Loucy (cell line): Measurements from ENCODE around the gene SYNGR3.
A peak's percentile ranks its signal among the peaks of the same experiment; 100 is the strongest.

ENCODE experiments used
- H2AFZ ChIP-seq: fragments of 200-600 bp; sonication (generic); 2 replicates; pipeline ENCODE4 v1.6.0; 2016; ENCODE audit warnings: antibody characterized with exemption, mild to moderate bottlenecking, low read length, moderate library complexity
- H3F3A ChIP-seq: fragments of 200-600 bp; 2 replicates; pipeline ENCODE4 v1.6.0; 2016; ENCODE audit warnings: antibody characterized with exemption, low read depth, mild to moderate bottlenecking
- H3K27me3 ChIP-seq: fragments of 200-600 bp; sonication (generic); 2 replicates; pipeline ENCODE4 v1.6.1; 2014; ENCODE audit warnings: low read length, mild to moderate bottlenecking; ENCODE audit not compliant: insufficient read depth, poor library complexity, severe bottlenecking
- H3K36me3 ChIP-seq: fragments of 200-600 bp; sonication (generic); 2 replicates; pipeline ENCODE4 v1.6.1; 2016; ENCODE audit warnings: low read length; ENCODE audit not compliant: insufficient read depth
- H3K4me1 ChIP-seq: fragments of 200-600 bp; sonication (generic); 2 replicates; pipeline ENCODE4 v1.5.1; 2014; ENCODE audit warnings: low read length, mild to moderate bottlenecking; ENCODE audit not compliant: insufficient read depth, poor library complexity, severe bottlenecking
- H3K4me2 ChIP-seq: fragments of 200-600 bp; sonication (generic); 2 replicates; pipeline ENCODE4 v1.6.0; 2014; ENCODE audit warnings: antibody characterized with exemption, low read length, low read depth, mild to moderate bottlenecking; ENCODE audit not compliant: poor library complexity, severe bottlenecking
- H3K4me3 ChIP-seq: fragments of 200-600 bp; sonication (generic); 2 replicates; pipeline ENCODE4 v1.5.1; 2014; ENCODE audit warnings: low read length, mild to moderate bottlenecking, mixed read lengths; ENCODE audit not compliant: poor library complexity, severe bottlenecking
- H3K79me2 ChIP-seq: fragments of 200-600 bp; sonication (generic); 2 replicates; pipeline ENCODE4 v1.6.1; 2014; ENCODE audit warnings: low read length; ENCODE audit not compliant: insufficient read depth
- H3K9ac ChIP-seq: fragments of 200-600 bp; sonication (generic); 2 replicates; pipeline ENCODE4 v1.6.0; 2014; ENCODE audit warnings: mild to moderate bottlenecking, low read depth, low read length, moderate library complexity; ENCODE audit not compliant: poor library complexity, severe bottlenecking
- H3K9me2 ChIP-seq: fragments of 200-600 bp; sonication (generic); replicated peaks from 2 replicates; pipeline ENCODE4 v1.6.1; 2016; ENCODE audit warnings: low read depth, low read length, mixed read lengths
- H3K9me3 ChIP-seq: fragments of 200-600 bp; sonication (generic); 2 replicates; pipeline ENCODE4 v1.6.1; 2014; ENCODE audit warnings: mild to moderate bottlenecking, antibody characterized with exemption, low read length, low read depth; ENCODE audit not compliant: insufficient read depth
- H4K20me1 ChIP-seq: fragments of 200-600 bp; sonication (generic); 2 replicates; pipeline ENCODE4 v1.6.0; 2014; ENCODE audit warnings: antibody characterized with exemption, low read length, mild to moderate bottlenecking; ENCODE audit not compliant: insufficient read depth, poor library complexity, severe bottlenecking
- EZH2phosphoT487 ChIP-seq: fragments of 200-600 bp; IDR thresholded peaks from 2 replicates; pipeline ENCODE4 v1.6.1; 2018; ENCODE audit warnings: antibody characterized with exemption, mild to moderate bottlenecking, moderate library complexity, borderline replicate concordance
- TF ChIP-seq, protein P1 (sequence below): fragments of 200-600 bp; sonication (generic); conservative IDR thresholded peaks from 2 replicates; pipeline ENCODE4 v1.5.1; 2014; ENCODE audit warnings: mild to moderate bottlenecking, antibody characterized with exemption, low read length

Gene SYNGR3

DNA sequence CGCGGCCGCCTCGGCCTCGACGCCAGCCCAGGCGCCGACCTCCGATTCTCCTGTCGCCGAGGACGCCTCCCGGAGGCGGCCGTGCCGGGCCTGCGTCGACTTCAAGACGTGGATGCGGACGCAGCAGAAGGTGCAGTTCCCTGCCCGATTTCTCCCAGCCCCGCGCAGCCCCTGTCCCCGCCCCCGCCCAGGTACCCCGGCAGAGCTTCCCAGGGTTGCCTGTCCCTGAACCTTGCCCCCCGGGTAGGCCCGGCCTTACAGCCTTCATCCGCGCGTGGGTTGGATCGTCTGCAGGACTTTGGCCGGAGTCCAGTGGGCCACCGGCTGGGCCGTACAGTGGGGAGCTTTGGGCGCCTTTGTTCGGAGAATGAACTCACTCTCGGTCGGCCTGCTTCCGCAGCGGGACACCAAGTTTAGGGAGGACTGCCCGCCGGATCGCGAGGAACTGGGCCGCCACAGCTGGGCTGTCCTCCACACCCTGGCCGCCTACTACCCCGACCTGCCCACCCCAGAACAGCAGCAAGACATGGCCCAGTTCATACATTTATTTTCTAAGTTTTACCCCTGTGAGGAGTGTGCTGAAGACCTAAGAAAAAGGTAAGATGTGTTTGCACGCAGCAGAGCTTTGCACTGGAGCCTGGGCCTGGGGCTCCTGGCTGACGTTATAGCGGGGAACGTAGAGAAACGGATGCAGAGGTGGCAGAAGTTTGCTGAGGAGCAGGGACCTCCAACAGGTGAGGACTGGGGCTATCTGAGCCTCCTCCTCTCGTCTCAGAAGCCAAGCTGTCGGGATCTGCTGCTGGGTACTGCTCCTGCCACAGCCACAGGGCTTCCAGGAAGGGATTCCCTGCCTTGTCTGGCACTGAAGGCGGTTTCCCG is 5.2 kb upstream of the SYNGR3 start:
- H3K9me2 ChIP-seq: no peaks in the 10 kb centered on the region
- no peaks in the 10 kb centered on the region for H3K27me3 ChIP-seq
- H3K4me3 ChIP-seq: peak overlapping the region; percentile 87
- H3F3A ChIP-seq: no peaks in the 10 kb centered on the region
- no peaks in the 10 kb centered on the region for H3K4me1 ChIP-seq
- TF ChIP-seq, protein P1, sequence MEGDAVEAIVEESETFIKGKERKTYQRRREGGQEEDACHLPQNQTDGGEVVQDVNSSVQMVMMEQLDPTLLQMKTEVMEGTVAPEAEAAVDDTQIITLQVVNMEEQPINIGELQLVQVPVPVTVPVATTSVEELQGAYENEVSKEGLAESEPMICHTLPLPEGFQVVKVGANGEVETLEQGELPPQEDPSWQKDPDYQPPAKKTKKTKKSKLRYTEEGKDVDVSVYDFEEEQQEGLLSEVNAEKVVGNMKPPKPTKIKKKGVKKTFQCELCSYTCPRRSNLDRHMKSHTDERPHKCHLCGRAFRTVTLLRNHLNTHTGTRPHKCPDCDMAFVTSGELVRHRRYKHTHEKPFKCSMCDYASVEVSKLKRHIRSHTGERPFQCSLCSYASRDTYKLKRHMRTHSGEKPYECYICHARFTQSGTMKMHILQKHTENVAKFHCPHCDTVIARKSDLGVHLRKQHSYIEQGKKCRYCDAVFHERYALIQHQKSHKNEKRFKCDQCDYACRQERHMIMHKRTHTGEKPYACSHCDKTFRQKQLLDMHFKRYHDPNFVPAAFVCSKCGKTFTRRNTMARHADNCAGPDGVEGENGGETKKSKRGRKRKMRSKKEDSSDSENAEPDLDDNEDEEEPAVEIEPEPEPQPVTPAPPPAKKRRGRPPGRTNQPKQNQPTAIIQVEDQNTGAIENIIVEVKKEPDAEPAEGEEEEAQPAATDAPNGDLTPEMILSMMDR: no peak
- TF ChIP-seq EZH2phosphoT487: no peak
- H4K20me1 ChIP-seq: no peaks in the 10 kb centered on the region
- peak overlapping the region; percentile 88 for H3K9ac ChIP-seq
- H3K79me2 ChIP-seq: peaks cover 21% of the 10 kb centered on the region
- no peaks in the 10 kb centered on the region for H3K9me3 ChIP-seq
- peak overlapping the region; percentile 89 for H3K4me2 ChIP-seq
- H3K36me3 ChIP-seq: no peaks in the 10 kb centered on the region; the same call in 1 of the 2 replicates
- H2AFZ ChIP-seq: peak overlapping the region; percentile 60; the same call in 1 of the 2 replicates

DNA sequence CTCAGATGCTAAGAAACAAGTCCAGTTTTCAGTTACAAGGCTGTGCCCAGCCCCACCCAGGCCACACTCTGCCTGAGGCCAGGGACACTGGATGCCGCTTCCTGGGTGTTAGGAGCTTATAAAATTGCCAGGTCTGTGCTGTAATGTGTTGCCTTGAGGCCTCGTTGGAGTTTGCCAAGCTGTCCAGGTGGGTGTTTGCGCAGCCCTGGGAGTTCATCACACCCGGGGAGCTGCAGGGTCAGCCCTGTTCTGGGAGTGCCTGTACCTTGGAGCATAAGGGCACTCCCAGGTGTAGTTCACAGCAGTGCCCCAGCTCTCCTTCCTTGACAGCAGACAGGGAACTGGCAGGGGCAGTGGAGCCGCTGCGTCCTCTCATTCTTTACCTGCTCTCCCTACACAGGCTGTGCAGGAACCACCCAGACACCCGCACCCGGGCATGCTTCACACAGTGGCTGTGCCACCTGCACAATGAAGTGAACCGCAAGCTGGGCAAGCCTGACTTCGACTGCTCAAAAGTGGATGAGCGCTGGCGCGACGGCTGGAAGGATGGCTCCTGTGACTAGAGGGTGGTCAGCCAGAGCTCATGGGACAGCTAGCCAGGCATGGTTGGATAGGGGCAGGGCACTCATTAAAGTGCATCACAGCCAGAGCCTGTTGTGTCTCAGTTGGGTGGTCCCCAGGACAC is 4.2 kb upstream of the SYNGR3 start:
- peak overlapping the region; percentile 88 for H3K9ac ChIP-seq
- H3K4me1 ChIP-seq: no peaks in the 10 kb centered on the region
- no peaks in the 10 kb centered on the region for H3K9me2 ChIP-seq
- peak overlapping the region; percentile 89 for H3K4me2 ChIP-seq
- H4K20me1 ChIP-seq: no peaks in the 10 kb centered on the region
- H2AFZ ChIP-seq: no peak overlapping the region
- no peaks in the 10 kb centered on the region; the same call in 1 of the 2 replicates for H3K36me3 ChIP-seq
- no peaks in the 10 kb centered on the region for H3F3A ChIP-seq
- H3K4me3 ChIP-seq: peak overlapping the region; percentile 87
- no peaks in the 10 kb centered on the region for H3K27me3 ChIP-seq
- no peaks in the 10 kb centered on the region for H3K9me3 ChIP-seq
- TF ChIP-seq, protein P1: no peak
- TF ChIP-seq EZH2phosphoT487: no peak
- H3K79me2 ChIP-seq: peaks cover 21% of the 10 kb centered on the region

DNA sequence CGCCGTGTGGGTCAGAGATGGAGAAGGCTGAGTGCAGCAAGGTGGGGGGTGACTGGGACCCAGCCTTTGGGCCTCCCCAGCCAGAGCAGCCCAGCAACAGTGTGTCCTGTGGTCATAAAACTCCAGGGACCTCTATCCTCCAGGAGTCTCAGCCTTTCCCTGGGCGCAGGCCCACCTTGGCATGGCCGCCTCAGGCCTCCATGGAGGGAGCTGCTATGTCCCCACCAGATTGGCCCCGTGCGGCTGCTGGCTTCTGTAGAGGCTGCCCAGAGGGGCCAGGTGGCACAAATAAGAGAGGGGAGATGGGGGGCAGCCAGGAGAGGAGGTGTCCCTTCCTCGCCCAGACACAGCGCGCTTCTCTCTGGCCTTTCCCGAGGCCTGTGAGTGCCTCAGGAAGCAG is 2.6 kb upstream of the SYNGR3 start:
- Histone ChIP-seq H3K36me3 (no peaks in the 10 kb centered on the region; the same call in 1 of the 2 replicates), H3K4me2 (no peak overlapping the region), H4K20me1 (no peaks in the 10 kb centered on the region), H3K4me1 (no peaks in the 10 kb centered on the region), H3K9ac (no peak overlapping the region), H3K79me2 (peaks cover 21% of the 10 kb centered on the region), H3K27me3 (no peaks in the 10 kb centered on the region), H3K4me3 (no peak overlapping the region), H2AFZ (no peak overlapping the region), H3F3A (no peaks in the 10 kb centered on the region), H3K9me2 (no peaks in the 10 kb centered on the region), H3K9me3 (no peaks in the 10 kb centered on the region)
- no peak for TF ChIP-seq EZH2phosphoT487
- TF ChIP-seq, protein P1: no peak
